ENCODE data around the gene LRRC49. TPM values are rescaled to one million over a fixed set of nuclear protein-coding genes. Genes with fewer than 3 reads are reported as not detected.
A peak's percentile ranks its signal among the peaks of the same experiment; 100 is the strongest.

The LRRC49 gene, protein sequence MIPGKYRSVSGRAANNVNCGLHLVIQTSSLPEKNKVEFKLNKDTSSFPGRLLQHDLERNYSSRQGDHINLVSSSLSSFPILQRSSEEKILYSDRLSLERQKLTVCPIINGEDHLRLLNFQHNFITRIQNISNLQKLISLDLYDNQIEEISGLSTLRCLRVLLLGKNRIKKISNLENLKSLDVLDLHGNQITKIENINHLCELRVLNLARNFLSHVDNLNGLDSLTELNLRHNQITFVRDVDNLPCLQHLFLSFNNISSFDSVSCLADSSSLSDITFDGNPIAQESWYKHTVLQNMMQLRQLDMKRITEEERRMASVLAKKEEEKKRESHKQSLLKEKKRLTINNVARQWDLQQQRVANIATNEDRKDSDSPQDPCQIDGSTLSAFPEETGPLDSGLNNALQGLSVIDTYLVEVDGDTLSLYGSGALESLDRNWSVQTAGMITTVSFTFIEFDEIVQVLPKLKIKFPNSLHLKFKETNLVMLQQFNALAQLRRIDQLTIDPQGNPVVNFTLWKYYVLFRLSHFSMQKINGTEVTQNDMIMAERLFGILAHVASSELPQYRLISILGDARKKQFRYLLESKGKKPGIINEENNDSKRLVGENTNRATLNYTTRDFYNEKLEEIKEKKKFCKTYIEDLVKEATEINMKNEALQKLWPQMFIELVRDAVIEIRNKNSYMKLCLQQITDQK
- polyA plus RNA-seq (7.1 to 9.9 TPM (median 7.9 TPM) in 3 replicates), polyA minus RNA-seq (4.5 to 11.1 TPM (median 8.0 TPM) in 3 replicates)
- polyA plus RNA-seq (2011; ENCODE audit: low read depth): 3.8 TPM
- 6.1 and 10.4 TPM in 2 replicates for polyA plus RNA-seq (2011; cell fraction: cytosol; rRNA removed)
- 8.5 and 10.8 TPM in 2 replicates for polyA plus RNA-seq (2011; cell fraction: nucleus; rRNA removed)
- 5.2 and 9.2 TPM in 2 replicates for polyA plus RNA-seq (2012; ENCODE audit: low replicate concordance)
- 5.0 TPM for polyA minus RNA-seq (2011; cell fraction: cytosol; rRNA and poly(A)+ RNA removed)
- polyA minus RNA-seq (2011; cell fraction: nucleus; rRNA and poly(A)+ RNA removed): 7.0 and 18.8 TPM in 2 replicates

GRCh38 chr15:70892002-70892911, at the start of gene LRRC49, which contains the start of gene THAP10:
TSS of gene LRRC49 (plus strand) at chr15:70892826. CDS start at chr15:70892895, 69 bp downstream.
TSS of gene THAP10 (minus strand) at chr15:70892433. CDS start at chr15:70892272, 161 bp downstream.
- Histone ChIP-seq H3K9ac (ENCODE audit: control insufficient read depth, extremely low read depth, insufficient read depth, low read length) (peak within 1 kb of the TSS; percentile 80), H3K79me2 (ENCODE audit: control insufficient read depth, insufficient read depth, low read length) (peaks cover 18% of the 10 kb centered on the region), H3K27ac (ENCODE audit: control insufficient read depth, insufficient read depth, low read length) (peak within 1 kb of the TSS; percentile 84), H3K4me1 (ENCODE audit: control insufficient read depth, extremely low read depth, insufficient read depth, low read length) (peaks cover 23% of the 10 kb centered on the region), H3K4me3 (ENCODE audit: control insufficient read depth in 2 of 3, extremely low read depth in 1 of 3, insufficient read depth in 2 of 3, low read depth in 1 of 3, low read length in 3 of 3) (peak within 1 kb of the TSS; percentile 89 to 99 (median 94)), H3K9me3 (ENCODE audit: control insufficient read depth, low read depth, low read length) (no peaks in the 10 kb centered on the region), H3K9me1 (ENCODE audit: control insufficient read depth, extremely low read depth, insufficient read depth, low read length) (peaks cover 2% of the 10 kb centered on the region), H3K27me3 (ENCODE audit: control insufficient read depth, extremely low read depth, insufficient read depth, low read length) (no peaks in the 10 kb centered on the region), H3K4me2 (ENCODE audit: control insufficient read depth, extremely low read depth, insufficient read depth, low read depth, low read length) (peak within 1 kb of the TSS; percentile 98), H4K20me1 (ENCODE audit: control insufficient read depth, extremely low read depth, insufficient read depth, low read length) (no peaks in the 10 kb centered on the region), H3K36me3 (ENCODE audit: control insufficient read depth in 2 of 2, extremely low read depth in 1 of 2, insufficient read depth in 2 of 2, low read length in 2 of 2) (no peaks in the 10 kb centered on the region), H2AFZ (ENCODE audit: control insufficient read depth, low read length) (peak within 1 kb of the TSS; percentile 99)
- DNase-seq (ENCODE audit: low read depth, low spot score) (peak; percentile 58), FAIRE-seq (peak; percentile 93)
- no peak for TF ChIP-seq EZH2 (IDR thresholded peaks at IDR 0.05; ENCODE audit: low read length)
- TF ChIP-seq, protein P1, sequence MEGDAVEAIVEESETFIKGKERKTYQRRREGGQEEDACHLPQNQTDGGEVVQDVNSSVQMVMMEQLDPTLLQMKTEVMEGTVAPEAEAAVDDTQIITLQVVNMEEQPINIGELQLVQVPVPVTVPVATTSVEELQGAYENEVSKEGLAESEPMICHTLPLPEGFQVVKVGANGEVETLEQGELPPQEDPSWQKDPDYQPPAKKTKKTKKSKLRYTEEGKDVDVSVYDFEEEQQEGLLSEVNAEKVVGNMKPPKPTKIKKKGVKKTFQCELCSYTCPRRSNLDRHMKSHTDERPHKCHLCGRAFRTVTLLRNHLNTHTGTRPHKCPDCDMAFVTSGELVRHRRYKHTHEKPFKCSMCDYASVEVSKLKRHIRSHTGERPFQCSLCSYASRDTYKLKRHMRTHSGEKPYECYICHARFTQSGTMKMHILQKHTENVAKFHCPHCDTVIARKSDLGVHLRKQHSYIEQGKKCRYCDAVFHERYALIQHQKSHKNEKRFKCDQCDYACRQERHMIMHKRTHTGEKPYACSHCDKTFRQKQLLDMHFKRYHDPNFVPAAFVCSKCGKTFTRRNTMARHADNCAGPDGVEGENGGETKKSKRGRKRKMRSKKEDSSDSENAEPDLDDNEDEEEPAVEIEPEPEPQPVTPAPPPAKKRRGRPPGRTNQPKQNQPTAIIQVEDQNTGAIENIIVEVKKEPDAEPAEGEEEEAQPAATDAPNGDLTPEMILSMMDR (optimal IDR thresholded peaks at IDR 0.05 in 1 of 3, IDR thresholded peaks at IDR 0.05 in 1 of 3, conservative IDR thresholded peaks at IDR 0.05 in 1 of 3; ENCODE audit: extremely low read depth in 1 of 3, insufficient read depth in 2 of 3, low read length in 3 of 3): no peak
- dilution Hi-C loops (cut with MboI; ENCODE audit: extremely low pct_ligation_motif_present, low sequenced_read_pairs): no loop called here

All from keratinocyte (primary cell).